Measurements from ENCODE around the gene LMF1. TPM values are rescaled to one million over a fixed set of nuclear protein-coding genes. Genes with fewer than 3 reads are reported as not detected.

Gene LMF1
- total RNA-seq, 2 donors from 2014 or later, result 26.9 to 33.2 TPM

GRCh38 chr16:898761-899682 lies 71.8 kb downstream of the LMF1 start:
- no peaks in the 10 kb centered on the region for H3K27me3 Mint-ChIP-seq (ENCODE audit: low read depth)
- H3K36me3 Mint-ChIP-seq (ENCODE audit: insufficient read depth in 2 of 2), result no peaks in the 10 kb centered on the region
- H3K9me3 Mint-ChIP-seq, result no peaks in the 10 kb centered on the region
- H3K4me3 Mint-ChIP-seq, result no peak overlapping the region
- ATAC-seq (replicated peaks in 1 of 2) (no peak), DNase-seq (no peak)
- H3K4me1 Mint-ChIP-seq (ENCODE audit: low read depth), result no peaks in the 10 kb centered on the region
- H3K27ac Mint-ChIP-seq, result no peak overlapping the region

- H3K27ac Mint-ChIP-seq, result no peak overlapping the region
- DNase-seq (no peak), ATAC-seq (replicated peaks in 1 of 2) (no peak)
- H3K4me1 Mint-ChIP-seq (ENCODE audit: low read depth), result no peaks in the 10 kb centered on the region
- no peaks in the 10 kb centered on the region for H3K36me3 Mint-ChIP-seq (ENCODE audit: insufficient read depth in 2 of 2)
- no peak overlapping the region for H3K4me3 Mint-ChIP-seq
- no peaks in the 10 kb centered on the region for H3K27me3 Mint-ChIP-seq (ENCODE audit: low read depth)
- H3K9me3 Mint-ChIP-seq, result no peaks in the 10 kb centered on the region
These were observed 72.6 kb downstream of the LMF1 start for GRCh38 chr16:898216-898615.

GRCh38 chr16:897701-898100 lies 73.1 kb downstream of the LMF1 start:
- Mint-ChIP-seq H3K36me3 (ENCODE audit: insufficient read depth in 2 of 2) (no peaks in the 10 kb centered on the region), H3K4me3 (no peak overlapping the region), H3K4me1 (ENCODE audit: low read depth) (no peaks in the 10 kb centered on the region), H3K27ac (no peak overlapping the region), H3K27me3 (ENCODE audit: low read depth) (no peaks in the 10 kb centered on the region), H3K9me3 (no peaks in the 10 kb centered on the region)
- ATAC-seq (replicated peaks in 1 of 2), result no peak
- no peak for DNase-seq

GRCh38 chr16:897200-897543 lies 73.6 kb downstream of the LMF1 start:
- no peaks in the 10 kb centered on the region for H3K4me1 Mint-ChIP-seq (ENCODE audit: low read depth)
- H3K4me3 Mint-ChIP-seq, result no peak overlapping the region
- H3K36me3 Mint-ChIP-seq (ENCODE audit: insufficient read depth in 2 of 2), result no peaks in the 10 kb centered on the region
- H3K27me3 Mint-ChIP-seq (ENCODE audit: low read depth), result no peaks in the 10 kb centered on the region
- H3K9me3 Mint-ChIP-seq, result no peaks in the 10 kb centered on the region
- no peak for ATAC-seq (replicated peaks in 1 of 2)
- DNase-seq, result no peak
- H3K27ac Mint-ChIP-seq, result no peak overlapping the region

GRCh38 chr16:896261-897199 lies 74.3 kb downstream of the LMF1 start:
- Mint-ChIP-seq H3K36me3 (ENCODE audit: insufficient read depth in 2 of 2) (no peaks in the 10 kb centered on the region), H3K4me3 (no peak overlapping the region), H3K4me1 (ENCODE audit: low read depth) (no peaks in the 10 kb centered on the region), H3K27ac (no peak overlapping the region), H3K27me3 (ENCODE audit: low read depth) (no peaks in the 10 kb centered on the region), H3K9me3 (no peaks in the 10 kb centered on the region)
- ATAC-seq (replicated peaks in 1 of 2) (no peak), DNase-seq (no peak)

GRCh38 chr16:895371-895770 lies 75.4 kb downstream of the LMF1 start:
- Mint-ChIP-seq H3K27ac (no peak overlapping the region), H3K27me3 (ENCODE audit: low read depth) (no peaks in the 10 kb centered on the region), H3K36me3 (ENCODE audit: insufficient read depth in 2 of 2) (no peaks in the 10 kb centered on the region), H3K4me3 (no peak overlapping the region), H3K4me1 (ENCODE audit: low read depth) (no peaks in the 10 kb centered on the region), H3K9me3 (no peaks in the 10 kb centered on the region)
- no peak for DNase-seq
- ATAC-seq (replicated peaks in 1 of 2), result no peak

GRCh38 chr16:894841-895240 lies 75.9 kb downstream of the LMF1 start:
- no peaks in the 10 kb centered on the region for H3K27me3 Mint-ChIP-seq (ENCODE audit: low read depth)
- DNase-seq (no peak), ATAC-seq (replicated peaks in 1 of 2) (no peak)
- H3K4me1 Mint-ChIP-seq (ENCODE audit: low read depth), result no peaks in the 10 kb centered on the region
- no peaks in the 10 kb centered on the region for H3K36me3 Mint-ChIP-seq (ENCODE audit: insufficient read depth in 2 of 2)
- H3K27ac Mint-ChIP-seq, result no peak overlapping the region
- no peak overlapping the region for H3K4me3 Mint-ChIP-seq
- H3K9me3 Mint-ChIP-seq, result no peaks in the 10 kb centered on the region

GRCh38 chr16:894136-894535 lies 76.6 kb downstream of the LMF1 start:
- ATAC-seq (replicated peaks in 1 of 2) (no peak), DNase-seq (no peak)
- Mint-ChIP-seq H3K4me1 (ENCODE audit: low read depth) (no peaks in the 10 kb centered on the region), H3K27me3 (ENCODE audit: low read depth) (no peaks in the 10 kb centered on the region), H3K36me3 (ENCODE audit: insufficient read depth in 2 of 2) (no peaks in the 10 kb centered on the region), H3K9me3 (no peaks in the 10 kb centered on the region), H3K4me3 (no peak overlapping the region), H3K27ac (no peak overlapping the region)

GRCh38 chr16:893360-893759 lies 77.4 kb downstream of the LMF1 start:
- Mint-ChIP-seq H3K9me3 (no peaks in the 10 kb centered on the region), H3K27ac (no peak overlapping the region), H3K4me3 (no peak overlapping the region), H3K4me1 (ENCODE audit: low read depth) (no peaks in the 10 kb centered on the region), H3K27me3 (ENCODE audit: low read depth) (no peaks in the 10 kb centered on the region), H3K36me3 (ENCODE audit: insufficient read depth in 2 of 2) (no peaks in the 10 kb centered on the region)
- no peak for DNase-seq
- no peak for ATAC-seq (replicated peaks in 1 of 2)

GRCh38 chr16:892536-893255 lies 78.1 kb downstream of the LMF1 start:
- Mint-ChIP-seq H3K36me3 (ENCODE audit: insufficient read depth in 2 of 2) (no peaks in the 10 kb centered on the region), H3K27ac (no peak overlapping the region), H3K9me3 (no peaks in the 10 kb centered on the region), H3K27me3 (ENCODE audit: low read depth) (no peaks in the 10 kb centered on the region), H3K4me1 (ENCODE audit: low read depth) (no peaks in the 10 kb centered on the region), H3K4me3 (no peak overlapping the region)
- no peak for DNase-seq
- ATAC-seq (replicated peaks in 1 of 2), result no peak

- no peaks in the 10 kb centered on the region for H3K4me1 Mint-ChIP-seq (ENCODE audit: low read depth)
- ATAC-seq (replicated peaks in 1 of 2), result no peak
- no peaks in the 10 kb centered on the region for H3K9me3 Mint-ChIP-seq
- no peaks in the 10 kb centered on the region for H3K27me3 Mint-ChIP-seq (ENCODE audit: low read depth)
- H3K4me3 Mint-ChIP-seq, result no peak overlapping the region
- no peak overlapping the region for H3K27ac Mint-ChIP-seq
- H3K36me3 Mint-ChIP-seq (ENCODE audit: insufficient read depth in 2 of 2), result no peaks in the 10 kb centered on the region
- DNase-seq, result no peak
These were observed 78.8 kb downstream of the LMF1 start for GRCh38 chr16:892006-892405.

- no peak overlapping the region for H3K27ac Mint-ChIP-seq
- DNase-seq (no peak), ATAC-seq (replicated peaks in 1 of 2) (no peak)
- H3K4me1 Mint-ChIP-seq (ENCODE audit: low read depth), result no peaks in the 10 kb centered on the region
- H3K36me3 Mint-ChIP-seq (ENCODE audit: insufficient read depth in 2 of 2), result no peaks in the 10 kb centered on the region
- H3K27me3 Mint-ChIP-seq (ENCODE audit: low read depth), result no peaks in the 10 kb centered on the region
- no peak overlapping the region for H3K4me3 Mint-ChIP-seq
- no peaks in the 10 kb centered on the region for H3K9me3 Mint-ChIP-seq
These were observed 79.4 kb downstream of the LMF1 start for GRCh38 chr16:891353-891740.
